ENCODE data around the gene NHLRC4. TPM values are rescaled to one million over a fixed set of nuclear protein-coding genes. Genes with fewer than 3 reads are reported as not detected.

Gene NHLRC4
- total and polyA plus RNA-seq, 2 of the 13 experiments (the other 11 are each of a cell fraction or from before 2014, with no cell fraction given) = 0.40 to 0.59 TPM

- TF ChIP-seq, protein P1, sequence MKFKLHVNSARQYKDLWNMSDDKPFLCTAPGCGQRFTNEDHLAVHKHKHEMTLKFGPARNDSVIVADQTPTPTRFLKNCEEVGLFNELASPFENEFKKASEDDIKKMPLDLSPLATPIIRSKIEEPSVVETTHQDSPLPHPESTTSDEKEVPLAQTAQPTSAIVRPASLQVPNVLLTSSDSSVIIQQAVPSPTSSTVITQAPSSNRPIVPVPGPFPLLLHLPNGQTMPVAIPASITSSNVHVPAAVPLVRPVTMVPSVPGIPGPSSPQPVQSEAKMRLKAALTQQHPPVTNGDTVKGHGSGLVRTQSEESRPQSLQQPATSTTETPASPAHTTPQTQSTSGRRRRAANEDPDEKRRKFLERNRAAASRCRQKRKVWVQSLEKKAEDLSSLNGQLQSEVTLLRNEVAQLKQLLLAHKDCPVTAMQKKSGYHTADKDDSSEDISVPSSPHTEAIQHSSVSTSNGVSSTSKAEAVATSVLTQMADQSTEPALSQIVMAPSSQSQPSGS (CRISPR knock-in tag; IDR thresholded peaks at IDR 0.05) = peak; percentile 48; the same call in 1 of the 2 replicates
- TF ChIP-seq ZFX (CRISPR knock-in tag; IDR thresholded peaks at IDR 0.05; ENCODE audit: low read depth) (peak; percentile 89), HNRNPK (IDR thresholded peaks at IDR 0.05; ENCODE audit: low read depth, low read length, poor library complexity, severe bottlenecking) (peak; percentile 34), ZNF562 (CRISPR knock-in tag; IDR thresholded peaks at IDR 0.05; ENCODE audit: borderline replicate concordance) (no peak), ATAD3A (CRISPR knock-in tag; IDR thresholded peaks at IDR 0.05) (no peak), ZNF160 (CRISPR knock-in tag; IDR thresholded peaks at IDR 0.05) (0 out of 2 replicates have a peak, but pooled peaks have one; percentile 39), ZNF256 (CRISPR knock-in tag; conservative IDR thresholded peaks at IDR 0.05) (no peak), SOX6 (IDR thresholded peaks at IDR 0.05) (no peak), SOX6 (CRISPR knock-in tag; IDR thresholded peaks at IDR 0.05) (no peak), BRCA1 (CRISPR knock-in tag; IDR thresholded peaks at IDR 0.05) (no peak), ZNF543 (CRISPR knock-in tag; IDR thresholded peaks at IDR 0.05) (no peak), ZNF790 (CRISPR knock-in tag; IDR thresholded peaks at IDR 0.05; ENCODE audit: borderline replicate concordance) (no peak), ZNF138 (CRISPR knock-in tag; IDR thresholded peaks at IDR 0.05; ENCODE audit: low read depth) (no peak), IRF2 (CRISPR knock-in tag; IDR thresholded peaks at IDR 0.05) (0 out of 2 replicates have a peak, but pooled peaks have one; percentile 36), GATAD2A (CRISPR knock-in tag; IDR thresholded peaks at IDR 0.05) (peak; percentile 51; the same call in 1 of the 2 replicates), KLF6 (CRISPR knock-in tag; IDR thresholded peaks at IDR 0.05) (0 out of 2 replicates have a peak, but pooled peaks have one; percentile 30)
- TF ChIP-seq, protein P2, sequence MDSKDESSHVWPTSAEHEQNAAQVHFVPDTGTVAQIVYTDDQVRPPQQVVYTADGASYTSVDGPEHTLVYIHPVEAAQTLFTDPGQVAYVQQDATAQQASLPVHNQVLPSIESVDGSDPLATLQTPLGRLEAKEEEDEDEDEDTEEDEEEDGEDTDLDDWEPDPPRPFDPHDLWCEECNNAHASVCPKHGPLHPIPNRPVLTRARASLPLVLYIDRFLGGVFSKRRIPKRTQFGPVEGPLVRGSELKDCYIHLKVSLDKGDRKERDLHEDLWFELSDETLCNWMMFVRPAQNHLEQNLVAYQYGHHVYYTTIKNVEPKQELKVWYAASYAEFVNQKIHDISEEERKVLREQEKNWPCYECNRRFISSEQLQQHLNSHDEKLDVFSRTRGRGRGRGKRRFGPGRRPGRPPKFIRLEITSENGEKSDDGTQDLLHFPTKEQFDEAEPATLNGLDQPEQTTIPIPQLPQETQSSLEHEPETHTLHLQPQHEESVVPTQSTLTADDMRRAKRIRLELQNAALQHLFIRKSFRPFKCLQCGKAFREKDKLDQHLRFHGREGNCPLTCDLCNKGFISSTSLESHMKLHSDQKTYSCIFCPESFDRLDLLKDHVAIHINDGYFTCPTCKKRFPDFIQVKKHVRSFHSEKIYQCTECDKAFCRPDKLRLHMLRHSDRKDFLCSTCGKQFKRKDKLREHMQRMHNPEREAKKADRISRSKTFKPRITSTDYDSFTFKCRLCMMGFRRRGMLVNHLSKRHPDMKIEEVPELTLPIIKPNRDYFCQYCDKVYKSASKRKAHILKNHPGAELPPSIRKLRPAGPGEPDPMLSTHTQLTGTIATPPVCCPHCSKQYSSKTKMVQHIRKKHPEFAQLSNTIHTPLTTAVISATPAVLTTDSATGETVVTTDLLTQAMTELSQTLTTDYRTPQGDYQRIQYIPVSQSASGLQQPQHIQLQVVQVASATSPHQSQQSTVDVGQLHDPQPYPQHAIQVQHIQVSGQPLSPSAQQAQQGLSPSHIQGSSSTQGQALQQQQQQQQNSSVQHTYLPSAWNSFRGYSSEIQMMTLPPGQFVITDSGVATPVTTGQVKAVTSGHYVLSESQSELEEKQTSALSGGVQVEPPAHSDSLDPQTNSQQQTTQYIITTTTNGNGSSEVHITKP (CRISPR knock-in tag; IDR thresholded peaks at IDR 0.05; ENCODE audit: low read depth) = no peak
- TF ChIP-seq, protein P3, sequence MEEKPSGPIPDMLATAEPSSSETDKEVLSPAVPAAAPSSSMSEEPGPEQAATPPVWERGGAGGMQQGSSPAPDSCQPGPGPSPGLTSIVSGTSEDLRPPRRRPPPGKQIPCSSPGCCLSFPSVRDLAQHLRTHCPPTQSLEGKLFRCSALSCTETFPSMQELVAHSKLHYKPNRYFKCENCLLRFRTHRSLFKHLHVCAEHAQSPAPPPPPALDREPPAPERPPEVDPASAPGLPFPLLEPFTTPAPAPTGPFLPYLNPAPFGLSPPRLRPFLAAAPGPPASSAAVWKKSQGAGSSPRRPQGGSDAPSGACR (CRISPR knock-in tag; IDR thresholded peaks at IDR 0.05) = no peak
- TF ChIP-seq, protein P4, sequence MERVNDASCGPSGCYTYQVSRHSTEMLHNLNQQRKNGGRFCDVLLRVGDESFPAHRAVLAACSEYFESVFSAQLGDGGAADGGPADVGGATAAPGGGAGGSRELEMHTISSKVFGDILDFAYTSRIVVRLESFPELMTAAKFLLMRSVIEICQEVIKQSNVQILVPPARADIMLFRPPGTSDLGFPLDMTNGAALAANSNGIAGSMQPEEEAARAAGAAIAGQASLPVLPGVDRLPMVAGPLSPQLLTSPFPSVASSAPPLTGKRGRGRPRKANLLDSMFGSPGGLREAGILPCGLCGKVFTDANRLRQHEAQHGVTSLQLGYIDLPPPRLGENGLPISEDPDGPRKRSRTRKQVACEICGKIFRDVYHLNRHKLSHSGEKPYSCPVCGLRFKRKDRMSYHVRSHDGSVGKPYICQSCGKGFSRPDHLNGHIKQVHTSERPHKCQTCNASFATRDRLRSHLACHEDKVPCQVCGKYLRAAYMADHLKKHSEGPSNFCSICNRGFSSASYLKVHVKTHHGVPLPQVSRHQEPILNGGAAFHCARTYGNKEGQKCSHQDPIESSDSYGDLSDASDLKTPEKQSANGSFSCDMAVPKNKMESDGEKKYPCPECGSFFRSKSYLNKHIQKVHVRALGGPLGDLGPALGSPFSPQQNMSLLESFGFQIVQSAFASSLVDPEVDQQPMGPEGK (CRISPR knock-in tag; IDR thresholded peaks at IDR 0.05) = peak; percentile 85
These were observed 12.1 kb downstream of the NHLRC4 start (continued) for GRCh38 chr16:578870-579405.
